H9 (cell line): ENCODE data around the gene C1orf115. TPM values are rescaled to one million over a fixed set of nuclear protein-coding genes. Genes with fewer than 3 reads are reported as not detected.

Experiments
- DNase-seq: peaks from one replicate; pipeline ENCODE4 v3.0.0-alpha.2; 2017
- H2AFZ ChIP-seq: one replicate; pipeline ENCODE4 v1.6.1; 2013; ENCODE audit warnings: mild to moderate bottlenecking, low read length, control low read depth, moderate library complexity
- H2AK5ac ChIP-seq: 2 replicates; pipeline ENCODE4 v1.6.1; 2013; ENCODE audit warnings: low read length, control low read depth, mixed read lengths; ENCODE audit not compliant: insufficient read length
- H2BK120ac ChIP-seq: one replicate; pipeline ENCODE4 v1.6.1; 2013; ENCODE audit warnings: low read depth, mild to moderate bottlenecking, low read length, control low read depth, inconsistent platforms; ENCODE audit not compliant: poor library complexity, severe bottlenecking
- H2BK12ac ChIP-seq: 2 replicates; pipeline ENCODE4 v1.6.1; 2013; ENCODE audit warnings: low read length, control low read depth, mixed read lengths, low read depth; ENCODE audit not compliant: insufficient read length
- H2BK15ac ChIP-seq: 2 replicates; pipeline ENCODE4 v1.6.1; 2013; ENCODE audit warnings: low read depth, low read length, control low read depth
- H2BK20ac ChIP-seq: one replicate; pipeline ENCODE4 v1.6.1; 2013; ENCODE audit warnings: low read depth, mild to moderate bottlenecking, low read length, control low read depth, inconsistent platforms; ENCODE audit not compliant: poor library complexity, severe bottlenecking
- H2BK5ac ChIP-seq: 2 replicates; pipeline ENCODE4 v1.6.1; 2013; ENCODE audit warnings: low read length, control low read depth, mixed read lengths; ENCODE audit not compliant: insufficient read length
- H3K14ac ChIP-seq: 2 replicates; pipeline ENCODE4 v1.6.1; 2013; ENCODE audit warnings: low read length, control low read depth; ENCODE audit not compliant: insufficient read depth
- H3K18ac ChIP-seq: 2 replicates; pipeline ENCODE4 v1.6.1; 2013; ENCODE audit warnings: low read depth, mild to moderate bottlenecking, mixed read lengths, low read length, control low read depth; ENCODE audit not compliant: insufficient read length
- H3K23ac ChIP-seq: 2 replicates; pipeline ENCODE4 v1.6.1; 2013; ENCODE audit warnings: low read length, control low read depth, mixed read lengths, low read depth; ENCODE audit not compliant: insufficient read length
- H3K23me2 ChIP-seq: 2 replicates; pipeline ENCODE4 v1.6.1; 2013; ENCODE audit warnings: low read depth, mild to moderate bottlenecking, mixed read lengths, low read length, control low read depth; ENCODE audit not compliant: insufficient read length, poor library complexity, severe bottlenecking
- H3K27ac ChIP-seq: 2 replicates; pipeline ENCODE4 v1.5.1; 2013; ENCODE audit warnings: low read length, control low read depth, mixed read lengths, low read depth; ENCODE audit not compliant: insufficient read length
- H3K27me3 ChIP-seq: 2 replicates; pipeline ENCODE4 v1.6.1; 2013; ENCODE audit warnings: low read length, control low read depth, inconsistent platforms; ENCODE audit not compliant: insufficient read depth
- H3K4ac ChIP-seq: 2 replicates; pipeline ENCODE4 v1.6.1; 2013; ENCODE audit warnings: low read depth, mild to moderate bottlenecking, control low read depth, inconsistent platforms, low read length, moderate library complexity
- H3K4me1 ChIP-seq: 2 replicates; pipeline ENCODE4 v1.6.1; 2013; ENCODE audit warnings: low read length, control low read depth, inconsistent platforms; ENCODE audit not compliant: insufficient read depth
- H3K4me2 ChIP-seq: 2 replicates; pipeline ENCODE4 v1.6.1; 2013; ENCODE audit warnings: low read length, control low read depth, mixed read lengths; ENCODE audit not compliant: insufficient read length, insufficient read depth
- H3K56ac ChIP-seq: 2 replicates; pipeline ENCODE4 v1.6.1; 2013; ENCODE audit warnings: low read depth, mild to moderate bottlenecking, mixed read lengths, low read length, control low read depth; ENCODE audit not compliant: insufficient read length
- H3K79me1 ChIP-seq: 2 replicates; pipeline ENCODE4 v1.6.1; 2013; ENCODE audit warnings: low read depth, mild to moderate bottlenecking, moderate library complexity, low read length, control low read depth, inconsistent platforms; ENCODE audit not compliant: insufficient read depth, poor library complexity, severe bottlenecking
- H3K79me2 ChIP-seq: 2 replicates; pipeline ENCODE4 v1.6.1; 2013; ENCODE audit warnings: low read length, control low read depth, inconsistent platforms; ENCODE audit not compliant: insufficient read depth
- H3K9ac ChIP-seq: 2 replicates; pipeline ENCODE4 v1.6.1; 2013; ENCODE audit warnings: low read length, control low read depth, mixed read lengths; ENCODE audit not compliant: insufficient read length; ENCODE audit errors: extremely low read depth
- H3K9me3 ChIP-seq: one replicate; pipeline ENCODE4 v1.6.1; 2013; ENCODE audit warnings: low read depth, low read length, inconsistent platforms; ENCODE audit not compliant: control insufficient read depth
- H3T11ph ChIP-seq: one replicate; pipeline ENCODE4 v1.6.1; 2013; ENCODE audit warnings: mild to moderate bottlenecking, low read length, control low read depth, inconsistent platforms
- H4K20me1 ChIP-seq: one replicate; pipeline ENCODE4 v1.6.1; 2013; ENCODE audit not compliant: control insufficient read depth, insufficient read length, insufficient read depth
- H4K5ac ChIP-seq: 2 replicates; pipeline ENCODE4 v1.6.1; 2013; ENCODE audit warnings: low read depth, mild to moderate bottlenecking, mixed read lengths, low read length, control low read depth; ENCODE audit not compliant: insufficient read length
- H4K8ac ChIP-seq: replicated peaks from 2 replicates; pipeline ENCODE4 v1.6.1; 2013; ENCODE audit warnings: low read length, control low read depth, mixed read lengths, low read depth; ENCODE audit not compliant: insufficient read length
- H4K91ac ChIP-seq: 2 replicates; pipeline ENCODE4 v1.6.1; 2013; ENCODE audit warnings: low read depth, mild to moderate bottlenecking, moderate library complexity, mixed read lengths, low read length, control low read depth; ENCODE audit not compliant: insufficient read length
- H3K27ac Mint-ChIP-seq, 3 experiments: 2 replicates in 2 of 3; 3 replicates in 1 of 3; pipeline ENCODE4 v1.8.0; 2020 to 2021; ENCODE audit warnings: mixed read lengths in 3 of 3, mild to moderate bottlenecking in 1 of 3, moderate library complexity in 1 of 3
- H3K27me3 Mint-ChIP-seq: 2 replicates; pipeline ENCODE4 v1.8.0; 2021; ENCODE audit warnings: low read depth, mild to moderate bottlenecking, moderate library complexity, mixed read lengths
- H3K36me3 Mint-ChIP-seq, 3 experiments: 2 replicates in 2 of 3; 3 replicates in 1 of 3; pipeline ENCODE4 v1.8.0; 2020 to 2021; ENCODE audit warnings: low read depth in 3 of 3, mixed read lengths in 3 of 3; ENCODE audit not compliant: insufficient read depth in 1 of 3
- H3K4me1 Mint-ChIP-seq, 2 experiments: 2 replicates each; pipeline ENCODE4 v1.8.0; 2020; ENCODE audit warnings: mixed read lengths in 2 of 2
- H3K4me3 Mint-ChIP-seq, 2 experiments: 2 replicates in 1 of 2; 3 replicates in 1 of 2; pipeline ENCODE4 v1.8.0; 2020 to 2021; ENCODE audit warnings: mild to moderate bottlenecking in 2 of 2, mixed read lengths in 2 of 2, moderate library complexity in 1 of 2
- H3K9me3 Mint-ChIP-seq, 2 experiments: 2 replicates in 1 of 2; 3 replicates in 1 of 2; pipeline ENCODE4 v1.8.0; 2020; ENCODE audit warnings: mild to moderate bottlenecking in 2 of 2, mixed read lengths in 2 of 2, moderate library complexity in 1 of 2
- CTCF ChIP-seq: fragments of 200-600 bp; sonication (generic); conservative IDR thresholded peaks from 3 replicates; pipeline ENCODE4 v1.8.0; 2021; ENCODE audit warnings: antibody characterized with exemption, mild to moderate bottlenecking
- WGBS: extraction: QIAGEN DNeasy Blood & Tissue Kit; methylation state at CpG from one replicate; pipeline ENCODE4 v1.1.7; 2013; ENCODE audit warnings: missing lambda C conversion rate, low lambda C conversion rate, mixed read lengths; ENCODE audit not compliant: insufficient read length; ENCODE audit errors: extremely low coverage; 5-methylcytosine and 5-hydroxymethylcytosine counted together
- total RNA-seq: library from RNA; stranded (reverse); gene quantifications from 2 replicates; pipeline ENCODE4 v1.2.1, GENCODE V29; 2021

Gene C1orf115
- total RNA-seq, 1 experiment from 2014 or later: 6.0 TPM

GRCh38 chr1:220705782-220706181 lies 15.6 kb downstream of the C1orf115 start:
- no peak overlapping the region for H2AK5ac ChIP-seq
- H3K79me2 ChIP-seq: no peaks in the 10 kb centered on the region
- Mint-ChIP-seq H3K4me1 (peaks cover 27 to 32% of the 10 kb centered on the region in 2 experiments), H3K4me3 (no peak overlapping the region), H3K27ac (no peak overlapping the region), H3K36me3 (no peaks in the 10 kb centered on the region), H3K9me3 (no peaks in the 10 kb centered on the region), H3K27me3 (peaks cover 2% of the 10 kb centered on the region)
- no peak overlapping the region for H2BK5ac ChIP-seq
- H2BK15ac ChIP-seq: no peak overlapping the region
- H3K23ac ChIP-seq: no peak overlapping the region
- no peak overlapping the region for H4K5ac ChIP-seq
- H4K91ac ChIP-seq: no peak overlapping the region
- no peak overlapping the region for H3K9ac ChIP-seq
- WGBS: no CpG with 5 or more reads among the region's 7 CpGs
- H3K18ac ChIP-seq: no peak overlapping the region
- H3K23me2 ChIP-seq: no peaks in the 10 kb centered on the region
- H3K4me1 ChIP-seq: no peaks in the 10 kb centered on the region
- H3K79me1 ChIP-seq: no peaks in the 10 kb centered on the region
- no peaks in the 10 kb centered on the region for H3K27me3 ChIP-seq
- no peak overlapping the region for H2BK12ac ChIP-seq
- no peak overlapping the region for H3K4me2 ChIP-seq
- no peak overlapping the region for H3K27ac ChIP-seq
- DNase-seq: no peak
- H4K20me1 ChIP-seq: no peaks in the 10 kb centered on the region
- no peak overlapping the region for H3K56ac ChIP-seq
- H2BK120ac ChIP-seq: no peak overlapping the region
- H4K8ac ChIP-seq: no peak overlapping the region
- no peak overlapping the region for H2BK20ac ChIP-seq
- H3K14ac ChIP-seq: no peak overlapping the region
- H3K4ac ChIP-seq: no peak overlapping the region
- no peak overlapping the region for H3T11ph ChIP-seq
- H3K9me3 ChIP-seq: no peaks in the 10 kb centered on the region
- H2AFZ ChIP-seq: no peak overlapping the region
- no peak for TF ChIP-seq CTCF
